ENCODE results near the gene APBA3. TPM values are rescaled to one million over a fixed set of nuclear protein-coding genes. Genes with fewer than 3 reads are reported as not detected.

The APBA3 gene
- total RNA-seq, 3 donors from 2014 or later, result 44.6 to 48.5 (median 45.4) TPM

- H3K9me3 Mint-ChIP-seq, result peaks cover 10% of the 10 kb centered on the region
- peaks cover 10% of the 10 kb centered on the region for H3K36me3 Mint-ChIP-seq (ENCODE audit: insufficient read depth)
- H3K4me3 Mint-ChIP-seq, result no peak overlapping the region
- DNase-seq, result no peak
- H3K27me3 Mint-ChIP-seq (ENCODE audit: low read depth), result peaks cover 3% of the 10 kb centered on the region
- H3K4me1 Mint-ChIP-seq (ENCODE audit: low read depth), result peaks cover 6% of the 10 kb centered on the region
- no peak for ATAC-seq
These were observed 20.1 kb upstream of the APBA3 start for GRCh38 chr19:3781603-3782002.

GRCh38 chr19:3780786-3781304 is 19.4 kb upstream of the APBA3 start:
- Mint-ChIP-seq H3K27me3 (ENCODE audit: low read depth) (peaks cover 3% of the 10 kb centered on the region), H3K9me3 (peaks cover 10% of the 10 kb centered on the region), H3K36me3 (ENCODE audit: insufficient read depth) (peaks cover 10% of the 10 kb centered on the region), H3K4me1 (ENCODE audit: low read depth) (peaks cover 5% of the 10 kb centered on the region), H3K4me3 (no peak overlapping the region)
- ATAC-seq (no peak), DNase-seq (no peak)

GRCh38 chr19:3778899-3779723 is 17.6 kb upstream of the APBA3 start:
- H3K27me3 Mint-ChIP-seq (ENCODE audit: low read depth), result no peaks in the 10 kb centered on the region
- H3K9me3 Mint-ChIP-seq, result peaks cover 10% of the 10 kb centered on the region
- H3K4me3 Mint-ChIP-seq, result no peak overlapping the region
- DNase-seq, result no peak
- peaks cover 10% of the 10 kb centered on the region for H3K36me3 Mint-ChIP-seq (ENCODE audit: insufficient read depth)
- H3K4me1 Mint-ChIP-seq (ENCODE audit: low read depth), result no peaks in the 10 kb centered on the region
- no peak for ATAC-seq

GRCh38 chr19:3778104-3778867 is 16.8 kb upstream of the APBA3 start:
- ATAC-seq (no peak), DNase-seq (no peak)
- Mint-ChIP-seq H3K27me3 (ENCODE audit: low read depth) (no peaks in the 10 kb centered on the region), H3K4me3 (no peak overlapping the region), H3K9me3 (peaks cover 10% of the 10 kb centered on the region), H3K4me1 (ENCODE audit: low read depth) (no peaks in the 10 kb centered on the region), H3K36me3 (ENCODE audit: insufficient read depth) (peaks cover 10% of the 10 kb centered on the region)

GRCh38 chr19:3776479-3777040 is 15.1 kb upstream of the APBA3 start:
- Mint-ChIP-seq H3K4me3 (no peak overlapping the region), H3K4me1 (ENCODE audit: low read depth) (no peaks in the 10 kb centered on the region), H3K9me3 (peaks cover 3% of the 10 kb centered on the region), H3K36me3 (ENCODE audit: insufficient read depth) (no peaks in the 10 kb centered on the region), H3K27me3 (ENCODE audit: low read depth) (no peaks in the 10 kb centered on the region)
- ATAC-seq (no peak), DNase-seq (no peak)

- Mint-ChIP-seq H3K36me3 (ENCODE audit: insufficient read depth) (no peaks in the 10 kb centered on the region), H3K27me3 (ENCODE audit: low read depth) (no peaks in the 10 kb centered on the region), H3K4me3 (no peak overlapping the region), H3K4me1 (ENCODE audit: low read depth) (no peaks in the 10 kb centered on the region), H3K9me3 (no peaks in the 10 kb centered on the region)
- DNase-seq (no peak), ATAC-seq (no peak)
These were observed 14.3 kb upstream of the APBA3 start for GRCh38 chr19:3775831-3776230.

- Mint-ChIP-seq H3K4me1 (ENCODE audit: low read depth) (no peaks in the 10 kb centered on the region), H3K36me3 (ENCODE audit: insufficient read depth) (no peaks in the 10 kb centered on the region)
These were observed 13.9 kb upstream of the APBA3 start for GRCh38 chr19:3775374-3775711.

GRCh38 chr19:3774621-3775373 is 13.3 kb upstream of the APBA3 start:
- no peaks in the 10 kb centered on the region for H3K9me3 Mint-ChIP-seq
- H3K4me1 Mint-ChIP-seq (ENCODE audit: low read depth), result no peaks in the 10 kb centered on the region
- no peaks in the 10 kb centered on the region for H3K36me3 Mint-ChIP-seq (ENCODE audit: insufficient read depth)
- H3K4me3 Mint-ChIP-seq, result no peak overlapping the region
- ATAC-seq (no peak), DNase-seq (no peak)
- H3K27me3 Mint-ChIP-seq (ENCODE audit: low read depth), result no peaks in the 10 kb centered on the region

More at GRCh38 chr19:3775374-3775711, 13.9 kb upstream of the APBA3 start:
- no peak for ATAC-seq
- no peaks in the 10 kb centered on the region for H3K9me3 Mint-ChIP-seq
- DNase-seq, result no peak
- no peak overlapping the region for H3K4me3 Mint-ChIP-seq
- H3K27me3 Mint-ChIP-seq (ENCODE audit: low read depth), result no peaks in the 10 kb centered on the region

GRCh38 chr19:3773814-3774515 is 12.5 kb upstream of the APBA3 start:
- Mint-ChIP-seq H3K36me3 (ENCODE audit: insufficient read depth) (peaks cover 1% of the 10 kb centered on the region), H3K27me3 (ENCODE audit: low read depth) (no peaks in the 10 kb centered on the region), H3K4me1 (ENCODE audit: low read depth) (no peaks in the 10 kb centered on the region), H3K9me3 (no peaks in the 10 kb centered on the region), H3K4me3 (no peak overlapping the region)
- no peak for ATAC-seq
- DNase-seq, result no peak

- no peak for ATAC-seq
- no peaks in the 10 kb centered on the region for H3K27me3 Mint-ChIP-seq (ENCODE audit: low read depth)
- no peak within 1 kb of the TSS for H3K4me3 Mint-ChIP-seq
- H3K9me3 Mint-ChIP-seq, result no peaks in the 10 kb centered on the region
- H3K36me3 Mint-ChIP-seq (ENCODE audit: insufficient read depth), result peaks cover 3% of the 10 kb centered on the region
- no peak for DNase-seq
- H3K4me1 Mint-ChIP-seq (ENCODE audit: low read depth), result no peaks in the 10 kb centered on the region
These were observed 10.5 kb upstream of the APBA3 start, which contains the start of gene RAX2 for GRCh38 chr19:3771906-3772455. TSS of gene RAX2 (minus strand) at chr19:3772228. CDS start at chr19:3771742, 486 bp downstream.

- Mint-ChIP-seq H3K27me3 (ENCODE audit: low read depth) (no peaks in the 10 kb centered on the region), H3K9me3 (no peaks in the 10 kb centered on the region), H3K4me1 (ENCODE audit: low read depth) (peaks cover 6% of the 10 kb centered on the region), H3K4me3 (no peak overlapping the region), H3K36me3 (ENCODE audit: insufficient read depth) (peaks cover 9% of the 10 kb centered on the region)
- no peak for ATAC-seq
- no peak for DNase-seq
These were observed 9.8 kb upstream of the APBA3 start for GRCh38 chr19:3771000-3771905.

GRCh38 chr19:3770136-3770999 is 8.9 kb upstream of the APBA3 start:
- no peak for ATAC-seq
- no peaks in the 10 kb centered on the region for H3K9me3 Mint-ChIP-seq
- peaks cover 9% of the 10 kb centered on the region for H3K36me3 Mint-ChIP-seq (ENCODE audit: insufficient read depth)
- H3K4me3 Mint-ChIP-seq, result no peak overlapping the region
- peaks cover 8% of the 10 kb centered on the region for H3K4me1 Mint-ChIP-seq (ENCODE audit: low read depth)
- no peaks in the 10 kb centered on the region for H3K27me3 Mint-ChIP-seq (ENCODE audit: low read depth)
- DNase-seq, result no peak

Data from activated T-cell treated with anti-CD3 and anti-CD28 coated beads, Interleukin-2, amount 50 U/mL, for 4 hours (primary cell).